T-cell (primary cell): ENCODE results near the gene VPS11. TPM values are rescaled to one million over a fixed set of nuclear protein-coding genes. Genes with fewer than 3 reads are reported as not detected.

Source experiments
- ATAC-seq, 4 experiments: fragments of 200-7000 bp in 3 of 4; fragments of 150-1000 bp in 1 of 4; cut with Tn5 transposase; replicated peaks in 1 of 4; 1 replicate in 3 of 4; 2 replicates in 1 of 4; pipeline ENCODE4 v1.10.0; 2021; ENCODE audit warnings: moderate library complexity in 3 of 4, mild to moderate bottlenecking in 2 of 4, moderate number of reproducible peaks in 1 of 4
- CTCF ChIA-PET, 2 donors: fragments of 300-600 bp; sonication (Branson Sonifier 250); formaldehyde crosslinking; loops; one replicate each; lab custom pipeline; 2022; ENCODE audit warnings: antibody characterized with exemption in 2 of 2; lab: Charles Lee
- POLR2A ChIA-PET, 2 donors: fragments of 300-600 bp; sonication (Branson Sonifier 250); formaldehyde crosslinking; loops; one replicate each; lab custom pipeline; 2022; ENCODE audit warnings: antibody characterized with exemption in 2 of 2; lab: Charles Lee
- DNase-seq, 35 experiments: peaks; one replicate each; pipeline versions ENCODE4 v3.0.0 to v3.0.0-alpha.2; 2013 to 2023
- H3K27ac ChIP-seq: one replicate; pipeline ENCODE4 v1.5.1; 2013; ENCODE audit warnings: low read length
- H3K27me3 ChIP-seq, 2 experiments: replicated peaks in 1 of 2; 1 replicate in 1 of 2; 2 replicates in 1 of 2; pipeline versions ENCODE4 v1.6.1 to v1.7.0; 2013; ENCODE audit warnings: low read length in 1 of 2, mixed read lengths in 1 of 2; ENCODE audit not compliant: control insufficient read depth in 2 of 2, insufficient read depth in 2 of 2; ENCODE audit errors: extremely low read depth in 1 of 2
- H3K36me3 ChIP-seq, 2 donors: 1 replicate in 1 of 2; 2 replicates in 1 of 2; pipeline versions ENCODE4 v1.6.1 to v1.7.0; 2013; ENCODE audit warnings: low read length in 1 of 2; ENCODE audit not compliant: control insufficient read depth in 2 of 2, insufficient read depth in 1 of 2; ENCODE audit errors: extremely low read depth in 1 of 2
- H3K4me1 ChIP-seq, 2 experiments: 1 replicate in 1 of 2; 2 replicates in 1 of 2; pipeline versions ENCODE4 v1.6.1 to v1.7.0; 2013; ENCODE audit warnings: low read length in 2 of 2, mixed read lengths in 1 of 2; ENCODE audit not compliant: insufficient read depth in 2 of 2, control insufficient read depth in 1 of 2; ENCODE audit errors: extremely low read depth in 1 of 2
- H3K4me3 ChIP-seq, 2 donors: 1 replicate in 1 of 2; 2 replicates in 1 of 2; pipeline versions ENCODE4 v1.5.1 to v1.7.0; 2013; ENCODE audit warnings: mild to moderate bottlenecking in 2 of 2, low read length in 1 of 2, moderate library complexity in 1 of 2; ENCODE audit not compliant: control insufficient read depth in 1 of 2; ENCODE audit errors: extremely low read depth in 1 of 2
- H3K9me3 ChIP-seq: 2 replicates; pipeline ENCODE4 v1.7.0; 2013
- H3K27ac Mint-ChIP-seq, 2 donors: one replicate each; pipeline ENCODE4 v1.8.0; 2020 to 2021; ENCODE audit warnings: mild to moderate bottlenecking in 2 of 2, mixed read lengths in 2 of 2
- H3K27me3 Mint-ChIP-seq, 2 donors: one replicate each; pipeline ENCODE4 v1.8.0; 2021 to 2022; ENCODE audit warnings: mixed read lengths in 2 of 2
- H3K36me3 Mint-ChIP-seq: one replicate; pipeline ENCODE4 v1.8.0; 2021; ENCODE audit warnings: mixed read lengths
- H3K4me1 Mint-ChIP-seq, 3 donors: one replicate each; pipeline ENCODE4 v1.8.0; 2020 to 2022; ENCODE audit warnings: mixed read lengths in 3 of 3, mild to moderate bottlenecking in 1 of 3
- H3K4me3 Mint-ChIP-seq, 3 donors: one replicate each; pipeline ENCODE4 v1.8.0; 2020 to 2022; ENCODE audit warnings: mild to moderate bottlenecking in 3 of 3, mixed read lengths in 3 of 3, moderate library complexity in 3 of 3
- H3K9me3 Mint-ChIP-seq, 3 donors: one replicate each; pipeline ENCODE4 v1.8.0; 2020 to 2022; ENCODE audit warnings: mixed read lengths in 3 of 3
- WGBS: methylation state at CpG from one replicate; pipeline ENCODE4 v1.1.5; 2013; ENCODE audit warnings: missing lambda C conversion rate; ENCODE audit not compliant: insufficient coverage; 5-methylcytosine and 5-hydroxymethylcytosine counted together
- total RNA-seq, 35 experiments: library from RNA in 6 of 35; stranded (reverse) in 6 of 35; fragments of 120-200 nt in 1 of 35; gene quantifications; one replicate each; pipeline versions ENCODE4 v1.2.1 to v1.2.4 and lab custom pipeline; 2013 to 2026

VPS11 gene
- total RNA-seq, 5 donors from 2014 or later (not counting 1 experiment from before 2014, with no cell fraction given) = 59.5 to 69.8 (median 62.6) TPM

DNA sequence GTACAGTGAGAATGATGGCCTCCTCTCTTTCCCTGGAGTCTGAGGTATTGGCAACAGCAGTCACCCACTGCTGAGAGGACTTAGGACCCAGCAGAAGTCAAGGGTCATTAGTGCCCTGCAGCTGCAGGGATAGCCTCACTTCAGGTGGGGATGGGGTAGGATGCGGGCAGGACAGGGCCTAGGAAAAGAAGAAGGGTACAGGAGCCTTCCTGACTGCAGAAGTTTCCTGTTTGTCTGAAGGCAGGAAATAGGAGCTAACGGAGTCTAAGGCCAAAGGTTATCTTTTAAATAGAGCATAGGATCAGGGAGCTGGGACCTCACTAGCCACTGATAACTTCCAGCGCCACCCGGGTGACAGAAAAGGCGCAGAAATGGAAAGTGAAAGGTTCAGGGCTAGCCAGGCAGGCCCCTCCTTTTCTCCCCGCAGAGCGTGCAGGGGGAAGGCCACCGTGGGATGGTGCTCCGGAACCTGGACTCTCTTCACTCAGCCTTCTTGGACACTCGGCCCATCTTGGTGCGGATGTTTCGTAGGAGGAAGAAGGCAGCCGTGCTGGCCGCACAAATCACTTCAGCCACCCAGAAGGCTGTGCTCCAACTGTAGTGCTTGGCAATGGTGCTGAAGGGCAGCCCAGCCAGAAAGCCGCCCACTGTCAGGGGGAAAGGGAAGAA lies 43.1 kb upstream of the VPS11 start:
- Histone ChIP-seq H3K27ac (no peak overlapping the region), H3K36me3 (peaks cover 5 to 61% of the 10 kb centered on the region in 2 donors), H3K9me3 (no peaks in the 10 kb centered on the region), H3K4me1 (peaks cover 6 to 42% of the 10 kb centered on the region in 2 experiments), H3K4me3 (no peak overlapping the region), H3K27me3 (no peaks in the 10 kb centered on the region)
- no peak for DNase-seq
- ATAC-seq = no peak
- WGBS = 91% methylated on average over 11 of the region's 15 CpGs
- ChIA-PET POLR2A (interaction anchor here (0.5 to 1.2 kb wide), 2 partner anchors 27 to 354 kb away, joined by 3 read pairs; partner anchors contain the start of gene CENATAC (in 1 of the 2)), CTCF (no interaction called here)
- Mint-ChIP-seq H3K9me3 (no peaks in the 10 kb centered on the region), H3K27ac (peak overlapping the region; percentile 65 to 75), H3K4me1 (peaks cover 37 to 60% (median 53%) of the 10 kb centered on the region in 3 donors), H3K27me3 (no peaks in the 10 kb centered on the region), H3K4me3 (no peak overlapping the region), H3K36me3 (peaks cover 32% of the 10 kb centered on the region)

GRCh38 chr11:119025099-119025473 lies 42.5 kb upstream of the VPS11 start:
- H3K27me3 Mint-ChIP-seq = no peaks in the 10 kb centered on the region

GRCh38 chr11:119025541-119025940 lies 42.1 kb upstream of the VPS11 start:
- Mint-ChIP-seq H3K4me3 (no peak overlapping the region), H3K27me3 (no peaks in the 10 kb centered on the region), H3K27ac (peak overlapping the region; percentile 34), H3K9me3 (no peaks in the 10 kb centered on the region), H3K36me3 (peaks cover 29% of the 10 kb centered on the region), H3K4me1 (peaks cover 35 to 55% (median 48%) of the 10 kb centered on the region in 3 donors)
- WGBS = 93% methylated on average over 4 of the region's 5 CpGs
- H3K4me1 ChIP-seq = peaks cover 0 to 38% of the 10 kb centered on the region in 2 experiments
- ChIA-PET CTCF (no interaction called here), POLR2A (no interaction called here)
- H3K36me3 ChIP-seq = peaks cover 5 to 55% of the 10 kb centered on the region in 2 donors
- H3K9me3 ChIP-seq = no peaks in the 10 kb centered on the region
- no peak for DNase-seq
- no peak overlapping the region for H3K27ac ChIP-seq
- no peak overlapping the region for H3K4me3 ChIP-seq
- no peak for ATAC-seq
- no peaks in the 10 kb centered on the region for H3K27me3 ChIP-seq

More at GRCh38 chr11:119025099-119025473, 42.5 kb upstream of the VPS11 start:
- Mint-ChIP-seq H3K27ac (peak overlapping the region in 1 of 2 donors; percentile 75), H3K9me3 (no peaks in the 10 kb centered on the region), H3K4me3 (no peak overlapping the region), H3K4me1 (peaks cover 37 to 59% (median 52%) of the 10 kb centered on the region in 3 donors), H3K36me3 (peaks cover 30% of the 10 kb centered on the region)
- Histone ChIP-seq H3K27ac (no peak overlapping the region), H3K4me1 (peaks cover 1 to 42% of the 10 kb centered on the region in 2 experiments), H3K9me3 (no peaks in the 10 kb centered on the region), H3K4me3 (no peak overlapping the region), H3K36me3 (peaks cover 5 to 59% of the 10 kb centered on the region in 2 donors), H3K27me3 (no peaks in the 10 kb centered on the region)
- ChIA-PET POLR2A (interaction anchor here in 1 of 2 donors (0.5 kb wide), 1 partner anchor 27 kb away, joined by 3 read pairs; the partner anchor contains the start of gene CENATAC), CTCF (no interaction called here)
- no CpG with 5 or more reads among the region's 5 CpGs for WGBS
- no peak for DNase-seq
- ATAC-seq = no peak

- Mint-ChIP-seq H3K9me3 (no peaks in the 10 kb centered on the region), H3K4me1 (peaks cover 33 to 48% (median 46%) of the 10 kb centered on the region in 3 donors), H3K4me3 (no peak overlapping the region), H3K36me3 (peaks cover 28% of the 10 kb centered on the region), H3K27me3 (no peaks in the 10 kb centered on the region), H3K27ac (peak overlapping the region in 1 of 2 donors; percentile 34)
- Histone ChIP-seq H3K4me1 (peaks cover 0 to 36% of the 10 kb centered on the region in 2 experiments), H3K9me3 (no peaks in the 10 kb centered on the region), H3K4me3 (no peak overlapping the region), H3K27me3 (no peaks in the 10 kb centered on the region), H3K27ac (no peak overlapping the region), H3K36me3 (peaks cover 5 to 52% of the 10 kb centered on the region in 2 donors)
- ChIA-PET CTCF (interaction anchor here in 1 of 2 donors (0.6 kb wide), 1 partner anchor 34 kb away, joined by 3 read pairs; no protein-coding TSS in a partner anchor), POLR2A (no interaction called here)
- DNase-seq = no peak
- 97% methylated on average over 14 of the region's 16 CpGs for WGBS
- no peak for ATAC-seq
Measured at GRCh38 chr11:119025978-119026766, 41.4 kb upstream of the VPS11 start.

DNA sequence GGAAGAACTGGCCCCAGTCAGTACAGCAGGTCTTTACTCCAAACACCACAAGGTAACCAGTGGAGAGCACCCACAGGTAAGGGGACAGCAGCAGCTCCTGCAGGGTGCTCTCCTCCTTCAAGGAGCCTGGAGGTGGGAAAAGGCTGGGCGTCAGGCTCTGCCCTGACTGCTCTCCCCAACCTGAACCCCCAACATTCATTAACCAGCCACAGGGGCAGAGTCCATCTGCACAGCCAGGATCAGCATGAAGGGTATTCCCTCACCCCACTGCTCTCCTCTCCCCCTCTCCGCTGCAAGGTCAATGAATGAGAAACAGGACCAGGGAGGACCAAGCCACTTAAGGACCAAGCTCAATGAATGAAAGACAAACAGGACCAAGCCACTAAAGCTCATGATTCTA lies 40.6 kb upstream of the VPS11 start:
- DNase-seq (no peak), ATAC-seq (no peak)
- CTCF ChIA-PET = no interaction called here
- peaks cover 25 to 45% (median 38%) of the 10 kb centered on the region in 3 donors for H3K4me1 Mint-ChIP-seq
- no CpG with 5 or more reads among the region's 2 CpGs for WGBS
- H3K4me3 Mint-ChIP-seq = no peak overlapping the region
- Histone ChIP-seq H3K27ac (no peak overlapping the region), H3K9me3 (no peaks in the 10 kb centered on the region), H3K4me1 (peaks cover 0 to 34% of the 10 kb centered on the region in 2 experiments), H3K27me3 (no peaks in the 10 kb centered on the region), H3K36me3 (peaks cover 5 to 44% of the 10 kb centered on the region in 2 donors), H3K4me3 (no peak overlapping the region)
- peak overlapping the region in 1 of 2 donors; percentile 17 for H3K27ac Mint-ChIP-seq
- POLR2A ChIA-PET = no interaction called here
- no peaks in the 10 kb centered on the region for H3K9me3 Mint-ChIP-seq
- peaks cover 20% of the 10 kb centered on the region for H3K36me3 Mint-ChIP-seq
- no peaks in the 10 kb centered on the region for H3K27me3 Mint-ChIP-seq

DNA sequence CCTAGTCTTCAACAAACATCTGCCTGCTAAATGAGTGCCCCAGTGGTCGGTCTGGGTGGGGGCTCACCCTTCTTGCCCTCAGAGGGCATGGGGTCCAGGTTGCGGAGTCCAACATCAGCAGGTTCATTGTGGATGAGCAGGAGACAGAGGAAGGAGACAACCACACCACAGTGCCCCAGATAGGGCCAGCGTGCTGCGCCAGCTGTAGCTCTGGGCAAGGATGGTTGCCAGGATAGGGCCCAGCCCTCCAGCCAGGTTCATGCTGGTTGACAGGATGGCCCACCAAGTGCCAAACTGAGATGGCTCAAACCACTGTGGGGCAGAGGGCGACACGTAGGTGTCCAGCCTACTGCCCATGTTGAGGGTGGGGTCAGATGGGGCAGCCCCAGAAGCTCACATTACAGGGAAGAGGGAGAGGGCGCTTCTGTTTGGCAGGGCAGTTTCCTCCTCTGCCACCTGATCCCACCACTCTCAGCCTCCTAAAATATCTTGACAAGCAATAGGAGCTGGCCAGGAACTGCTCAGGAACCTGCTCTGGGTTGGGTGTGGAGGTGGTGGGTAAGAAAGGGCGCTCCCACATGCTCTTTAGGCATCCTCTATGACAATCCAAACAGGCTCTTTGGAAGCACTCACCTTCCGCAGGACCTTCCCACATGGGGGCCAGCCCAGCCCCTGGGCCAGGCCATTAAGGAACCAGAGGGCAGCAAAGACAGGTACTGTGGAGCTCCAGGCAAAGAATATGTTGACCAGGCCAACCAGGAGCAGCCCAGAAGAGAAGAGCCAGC lies 39.9 kb upstream of the VPS11 start:
- H3K9me3 Mint-ChIP-seq = no peaks in the 10 kb centered on the region
- WGBS = 100% methylated on average over 1 of the region's 9 CpGs
- Histone ChIP-seq H3K27ac (no peak overlapping the region), H3K36me3 (peaks cover 5 to 37% of the 10 kb centered on the region in 2 donors), H3K4me1 (peaks cover 0 to 34% of the 10 kb centered on the region in 2 experiments), H3K27me3 (no peaks in the 10 kb centered on the region), H3K4me3 (no peak overlapping the region), H3K9me3 (no peaks in the 10 kb centered on the region)
- no peaks in the 10 kb centered on the region for H3K27me3 Mint-ChIP-seq
- peak overlapping the region in 1 of 2 donors; percentile 55 for H3K27ac Mint-ChIP-seq
- CTCF ChIA-PET = no interaction called here
- H3K4me3 Mint-ChIP-seq = peak overlapping the region in 1 of 3 donors; percentile 6
- ATAC-seq = no peak
- POLR2A ChIA-PET = no interaction called here
- H3K36me3 Mint-ChIP-seq = peaks cover 20% of the 10 kb centered on the region
- no peak for DNase-seq
- H3K4me1 Mint-ChIP-seq = peaks cover 23 to 41% (median 36%) of the 10 kb centered on the region in 3 donors
